HFF-Myc (cell line): Measurements from ENCODE around the gene HMGB4.

Experiments used
- DNase-seq: peaks from one replicate; pipeline ENCODE4 v3.0.0-alpha.2; 2011; ENCODE audit warnings: low read depth; ENCODE audit errors: extremely low read depth
- H3K4me3 ChIP-seq: replicated peaks from 2 replicates; pipeline ENCODE4 v1.5.1; 2011; ENCODE audit warnings: low read depth, mild to moderate bottlenecking, control low read depth, low read length
- TF ChIP-seq, protein P1 (sequence below): IDR thresholded peaks from 2 replicates; pipeline ENCODE4 v1.5.1; 2012; ENCODE audit warnings: mild to moderate bottlenecking, low read depth, low read length, control low read depth; ENCODE audit errors: missing control alignments

HMGB4 gene

DNA sequence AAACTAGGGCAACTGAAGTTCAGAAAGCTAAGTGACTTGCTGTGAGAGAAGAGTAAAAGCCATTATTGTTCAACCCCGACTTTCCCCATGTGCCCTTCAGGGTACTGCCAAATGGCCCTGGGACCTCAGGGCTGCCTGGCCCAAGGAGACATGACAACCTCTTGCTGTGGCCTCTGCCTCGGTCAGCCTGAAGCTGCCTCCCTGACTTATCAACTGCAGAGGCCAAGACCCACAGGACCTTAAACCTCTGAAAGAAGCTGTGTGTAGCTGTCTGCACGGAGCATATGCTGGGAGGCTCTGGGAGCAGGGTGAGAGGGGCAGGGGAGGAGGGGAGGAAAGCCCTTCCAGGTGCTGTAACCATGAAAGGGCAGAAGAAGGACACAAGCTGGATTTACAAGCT, 35.9 kb downstream of the HMGB4 start:
- H3K4me3 ChIP-seq: no peak overlapping the region
- no peak for DNase-seq
- TF ChIP-seq, protein P1, sequence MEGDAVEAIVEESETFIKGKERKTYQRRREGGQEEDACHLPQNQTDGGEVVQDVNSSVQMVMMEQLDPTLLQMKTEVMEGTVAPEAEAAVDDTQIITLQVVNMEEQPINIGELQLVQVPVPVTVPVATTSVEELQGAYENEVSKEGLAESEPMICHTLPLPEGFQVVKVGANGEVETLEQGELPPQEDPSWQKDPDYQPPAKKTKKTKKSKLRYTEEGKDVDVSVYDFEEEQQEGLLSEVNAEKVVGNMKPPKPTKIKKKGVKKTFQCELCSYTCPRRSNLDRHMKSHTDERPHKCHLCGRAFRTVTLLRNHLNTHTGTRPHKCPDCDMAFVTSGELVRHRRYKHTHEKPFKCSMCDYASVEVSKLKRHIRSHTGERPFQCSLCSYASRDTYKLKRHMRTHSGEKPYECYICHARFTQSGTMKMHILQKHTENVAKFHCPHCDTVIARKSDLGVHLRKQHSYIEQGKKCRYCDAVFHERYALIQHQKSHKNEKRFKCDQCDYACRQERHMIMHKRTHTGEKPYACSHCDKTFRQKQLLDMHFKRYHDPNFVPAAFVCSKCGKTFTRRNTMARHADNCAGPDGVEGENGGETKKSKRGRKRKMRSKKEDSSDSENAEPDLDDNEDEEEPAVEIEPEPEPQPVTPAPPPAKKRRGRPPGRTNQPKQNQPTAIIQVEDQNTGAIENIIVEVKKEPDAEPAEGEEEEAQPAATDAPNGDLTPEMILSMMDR: no peak

DNA sequence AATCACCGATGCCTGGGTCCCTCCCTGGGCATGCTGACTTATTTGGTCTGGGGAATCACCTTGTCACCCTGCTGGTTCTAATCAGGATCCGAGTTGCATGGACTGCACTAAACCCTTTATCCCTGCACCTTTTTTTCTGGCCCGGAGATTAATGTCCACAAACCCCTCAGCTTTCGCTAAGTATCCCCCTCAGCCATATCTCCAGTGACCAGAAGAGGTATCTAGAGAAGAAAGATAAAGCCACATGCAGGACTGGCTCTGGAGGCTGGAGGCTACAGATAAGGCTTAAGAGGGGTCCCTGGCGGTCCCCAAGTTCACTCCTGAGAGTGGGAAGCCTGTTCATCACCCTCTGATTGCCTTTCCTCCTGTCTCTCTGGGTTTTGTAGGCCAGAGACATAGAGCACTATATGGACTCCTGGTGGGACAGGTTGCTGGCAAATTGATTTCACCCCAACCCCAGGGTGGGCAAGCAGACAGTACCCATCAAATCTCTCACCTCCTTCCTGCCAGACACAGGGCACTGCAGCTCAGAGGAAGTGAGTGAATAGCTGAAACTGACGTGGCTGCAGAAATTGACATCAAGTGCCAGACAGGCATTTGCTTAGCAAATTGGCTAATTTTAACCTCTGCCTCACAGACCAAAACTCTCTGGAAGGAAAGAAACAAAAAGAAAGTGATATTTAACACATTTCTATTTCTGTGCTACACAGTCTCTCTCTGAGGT, 38.8 kb downstream of the HMGB4 start:
- H3K4me3 ChIP-seq: no peak overlapping the region
- TF ChIP-seq, protein P1: no peak
- no peak for DNase-seq

DNA sequence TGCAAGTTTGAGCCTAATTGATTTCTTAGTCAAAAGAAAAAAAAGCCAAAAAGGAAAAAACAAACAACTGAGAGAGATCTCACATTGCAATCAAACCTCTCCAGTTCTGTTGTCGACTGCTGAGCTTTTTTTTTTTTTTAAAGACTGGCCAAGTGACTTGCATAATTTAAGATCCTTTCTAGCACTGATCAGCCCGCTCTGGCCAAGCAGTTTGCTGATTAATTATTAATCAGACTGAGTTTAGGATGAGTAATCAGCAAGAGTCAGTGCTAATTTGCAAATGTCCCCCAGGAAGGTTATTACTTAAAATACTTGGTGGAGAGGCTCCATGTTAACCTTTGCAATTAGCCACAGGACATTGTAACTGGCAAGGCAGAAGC, 39.3 kb downstream of the HMGB4 start:
- TF ChIP-seq, protein P1: no peak
- DNase-seq: no peak
- no peak overlapping the region for H3K4me3 ChIP-seq

DNA sequence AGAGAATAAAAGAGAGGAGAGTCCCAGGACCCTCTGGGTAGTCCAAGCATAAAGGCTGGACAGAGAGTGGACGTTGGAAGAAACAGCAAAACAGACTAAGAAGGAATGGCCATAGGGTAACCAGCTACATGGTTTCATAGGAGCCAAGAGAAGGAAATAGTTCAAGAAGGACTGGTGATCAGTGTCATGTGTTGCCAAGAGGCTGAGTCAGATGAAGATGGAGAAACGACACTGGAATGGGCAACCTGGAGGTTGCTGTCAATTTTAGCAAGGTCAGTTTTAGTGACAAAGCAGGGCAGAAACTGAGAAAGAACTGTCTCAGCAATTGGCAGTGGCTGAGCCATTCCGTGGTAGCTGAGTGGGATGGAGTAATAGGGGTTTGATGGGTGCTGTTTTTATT, 41.4 kb downstream of the HMGB4 start:
- TF ChIP-seq, protein P1: no peak
- H3K4me3 ChIP-seq: no peak overlapping the region
- no peak for DNase-seq

DNA sequence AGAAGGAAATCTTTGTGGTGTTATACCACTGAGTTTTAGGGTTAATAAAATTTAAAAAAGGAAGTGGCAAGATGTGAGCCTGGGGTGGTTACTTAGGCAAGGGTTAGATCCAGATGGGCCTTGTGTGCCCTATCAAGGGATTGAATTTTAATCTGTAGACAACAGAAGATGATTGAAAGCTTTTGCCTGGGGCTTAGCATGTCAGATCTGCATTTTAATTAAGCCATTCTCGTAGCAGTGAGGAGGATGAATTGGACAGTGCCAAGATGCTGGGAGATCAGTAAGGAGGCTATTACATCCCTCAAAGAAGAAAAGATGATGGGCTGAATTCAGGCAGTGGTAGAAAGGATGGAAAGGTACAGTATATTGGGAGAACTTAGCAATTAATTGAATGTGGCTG, 42.3 kb downstream of the HMGB4 start:
- no peak overlapping the region for H3K4me3 ChIP-seq
- no peak for DNase-seq
- TF ChIP-seq, protein P1: no peak

DNA sequence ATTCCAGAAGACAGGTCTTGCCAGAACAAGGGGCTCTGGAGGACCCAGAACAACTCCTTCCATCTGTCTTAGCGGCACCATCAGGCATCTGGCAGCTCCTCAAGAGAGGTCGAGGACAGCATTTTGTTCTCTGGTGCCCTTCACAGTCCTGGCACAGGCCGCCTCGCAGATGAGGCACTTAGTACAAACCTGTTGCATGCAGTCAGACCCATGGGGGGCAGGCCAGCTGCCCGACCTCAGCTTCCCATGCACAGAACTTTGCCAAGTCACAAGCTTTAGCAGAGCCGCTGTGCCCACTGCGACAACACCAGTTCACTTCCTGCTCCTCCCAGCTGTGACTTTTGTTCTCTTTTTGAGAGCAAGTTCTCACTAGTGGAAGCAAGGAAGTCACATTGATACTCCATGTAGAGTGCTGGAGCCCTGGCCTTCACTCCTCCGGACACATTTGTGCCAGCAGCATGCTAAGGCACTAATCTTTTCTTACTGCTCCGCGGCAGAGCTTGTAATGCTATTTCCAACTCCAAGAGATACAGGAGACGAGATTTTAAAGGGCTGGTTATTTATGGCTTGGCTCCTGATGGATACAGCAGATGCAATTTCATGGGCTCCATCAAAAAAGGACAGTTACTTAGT, 44.6 kb downstream of the HMGB4 start:
- no peak overlapping the region for H3K4me3 ChIP-seq
- TF ChIP-seq, protein P1: no peak
- DNase-seq: no peak
